Effector memory CD4-positive, alpha-beta T cell (primary cell): ENCODE measurements around the gene ST6GALNAC5.

ENCODE experiments used
- DNase-seq, 3 donors: peaks; one replicate each; pipeline ENCODE4 v3.0.0-alpha.2; 2020
- H3K27ac ChIP-seq: 2 replicates; pipeline ENCODE4 v1.7.0; 2013; ENCODE audit warnings: mild to moderate bottlenecking, low read length, moderate library complexity; ENCODE audit not compliant: insufficient read depth, poor library complexity, severe bottlenecking
- H3K27me3 ChIP-seq: replicated peaks from 2 replicates; pipeline ENCODE4 v1.7.0; 2013; ENCODE audit warnings: mild to moderate bottlenecking, low read length; ENCODE audit not compliant: insufficient read depth, control insufficient read depth, poor library complexity, severe bottlenecking
- H3K36me3 ChIP-seq: 2 replicates; pipeline ENCODE4 v1.7.0; 2013; ENCODE audit warnings: mild to moderate bottlenecking, low read length, moderate library complexity; ENCODE audit not compliant: control insufficient read depth, insufficient read depth
- H3K4me1 ChIP-seq: 2 replicates; pipeline ENCODE4 v1.7.0; 2013; ENCODE audit warnings: low read length, mild to moderate bottlenecking; ENCODE audit not compliant: control insufficient read depth, insufficient read depth, poor library complexity, severe bottlenecking
- H3K4me3 ChIP-seq: 2 replicates; pipeline ENCODE4 v1.7.0; 2013; ENCODE audit warnings: low read length, low read depth, mild to moderate bottlenecking; ENCODE audit not compliant: insufficient read depth, poor library complexity, severe bottlenecking
- H3K9me3 ChIP-seq: 2 replicates; pipeline ENCODE4 v1.7.0; 2013; ENCODE audit warnings: mild to moderate bottlenecking, low read length, moderate library complexity; ENCODE audit not compliant: control insufficient read depth

Gene ST6GALNAC5

GRCh38 chr1:77038000-77038399 is 170.7 kb downstream of the ST6GALNAC5 start:
- no peak overlapping the region for H3K4me3 ChIP-seq
- H3K36me3 ChIP-seq, result no peaks in the 10 kb centered on the region
- no peaks in the 10 kb centered on the region for H3K27me3 ChIP-seq
- no peaks in the 10 kb centered on the region for H3K9me3 ChIP-seq
- no peaks in the 10 kb centered on the region for H3K4me1 ChIP-seq
- DNase-seq, result no peak
- H3K27ac ChIP-seq, result no peak overlapping the region

- Histone ChIP-seq H3K36me3 (no peaks in the 10 kb centered on the region), H3K9me3 (no peaks in the 10 kb centered on the region), H3K4me3 (no peak overlapping the region), H3K27me3 (no peaks in the 10 kb centered on the region), H3K4me1 (no peaks in the 10 kb centered on the region), H3K27ac (no peak overlapping the region)
- no peak for DNase-seq
These were observed 171.8 kb downstream of the ST6GALNAC5 start for GRCh38 chr1:77039111-77039510.

GRCh38 chr1:77039739-77040138 is 172.5 kb downstream of the ST6GALNAC5 start:
- no peak for DNase-seq
- Histone ChIP-seq H3K4me3 (no peak overlapping the region), H3K27me3 (no peaks in the 10 kb centered on the region), H3K36me3 (no peaks in the 10 kb centered on the region), H3K27ac (no peak overlapping the region), H3K4me1 (no peaks in the 10 kb centered on the region), H3K9me3 (no peaks in the 10 kb centered on the region)

GRCh38 chr1:77040826-77041225 is 173.5 kb downstream of the ST6GALNAC5 start:
- Histone ChIP-seq H3K4me3 (no peak overlapping the region), H3K36me3 (no peaks in the 10 kb centered on the region), H3K4me1 (no peaks in the 10 kb centered on the region), H3K9me3 (no peaks in the 10 kb centered on the region), H3K27ac (no peak overlapping the region), H3K27me3 (no peaks in the 10 kb centered on the region)
- no peak for DNase-seq

GRCh38 chr1:77044133-77044849 is 177.0 kb downstream of the ST6GALNAC5 start:
- Histone ChIP-seq H3K27ac (no peak overlapping the region), H3K4me1 (no peaks in the 10 kb centered on the region)
- DNase-seq, result no peak

GRCh38 chr1:77047575-77047974 is 180.3 kb downstream of the ST6GALNAC5 start:
- no peak for DNase-seq
- Histone ChIP-seq H3K36me3 (no peaks in the 10 kb centered on the region), H3K27me3 (no peaks in the 10 kb centered on the region), H3K9me3 (no peaks in the 10 kb centered on the region), H3K27ac (no peak overlapping the region), H3K4me3 (no peak overlapping the region), H3K4me1 (no peaks in the 10 kb centered on the region)

More at GRCh38 chr1:77044133-77044849, 177.0 kb downstream of the ST6GALNAC5 start:
- H3K4me3 ChIP-seq, result no peak overlapping the region
- H3K9me3 ChIP-seq, result no peaks in the 10 kb centered on the region
- no peaks in the 10 kb centered on the region for H3K36me3 ChIP-seq
- no peaks in the 10 kb centered on the region for H3K27me3 ChIP-seq

GRCh38 chr1:77047978-77048614 is 180.8 kb downstream of the ST6GALNAC5 start:
- DNase-seq, result no peak
- Histone ChIP-seq H3K4me1 (no peaks in the 10 kb centered on the region), H3K36me3 (no peaks in the 10 kb centered on the region), H3K27me3 (no peaks in the 10 kb centered on the region), H3K4me3 (no peak overlapping the region), H3K9me3 (no peaks in the 10 kb centered on the region), H3K27ac (no peak overlapping the region)

- no peak for DNase-seq
These were observed 181.3 kb downstream of the ST6GALNAC5 start for GRCh38 chr1:77048615-77049005.

GRCh38 chr1:77051425-77051824 is 184.1 kb downstream of the ST6GALNAC5 start:
- no peak overlapping the region for H3K4me3 ChIP-seq
- no peaks in the 10 kb centered on the region for H3K36me3 ChIP-seq

More at GRCh38 chr1:77048615-77049005, 181.3 kb downstream of the ST6GALNAC5 start:
- Histone ChIP-seq H3K9me3 (no peaks in the 10 kb centered on the region), H3K27ac (no peak overlapping the region), H3K27me3 (no peaks in the 10 kb centered on the region), H3K4me3 (no peak overlapping the region), H3K36me3 (no peaks in the 10 kb centered on the region), H3K4me1 (no peaks in the 10 kb centered on the region)

GRCh38 chr1:77056525-77056924 is 189.2 kb downstream of the ST6GALNAC5 start:
- no peak for DNase-seq
- Histone ChIP-seq H3K9me3 (no peaks in the 10 kb centered on the region), H3K27me3 (no peaks in the 10 kb centered on the region), H3K27ac (no peak overlapping the region), H3K36me3 (no peaks in the 10 kb centered on the region), H3K4me1 (no peaks in the 10 kb centered on the region), H3K4me3 (no peak overlapping the region)

More at GRCh38 chr1:77051425-77051824, 184.1 kb downstream of the ST6GALNAC5 start:
- no peak for DNase-seq
- no peaks in the 10 kb centered on the region for H3K4me1 ChIP-seq
- no peaks in the 10 kb centered on the region for H3K9me3 ChIP-seq
- H3K27me3 ChIP-seq, result no peaks in the 10 kb centered on the region
- no peak overlapping the region for H3K27ac ChIP-seq
